ENCODE results near the gene KCNS1. TPM values are rescaled to one million over a fixed set of nuclear protein-coding genes. Genes with fewer than 3 reads are reported as not detected.

Gene KCNS1
- total and polyA plus RNA-seq, 2 of the 8 experiments (the other 6 are each of a cell fraction or from before 2014, with no cell fraction given), result 1.4 to 1.8 TPM

DNA sequence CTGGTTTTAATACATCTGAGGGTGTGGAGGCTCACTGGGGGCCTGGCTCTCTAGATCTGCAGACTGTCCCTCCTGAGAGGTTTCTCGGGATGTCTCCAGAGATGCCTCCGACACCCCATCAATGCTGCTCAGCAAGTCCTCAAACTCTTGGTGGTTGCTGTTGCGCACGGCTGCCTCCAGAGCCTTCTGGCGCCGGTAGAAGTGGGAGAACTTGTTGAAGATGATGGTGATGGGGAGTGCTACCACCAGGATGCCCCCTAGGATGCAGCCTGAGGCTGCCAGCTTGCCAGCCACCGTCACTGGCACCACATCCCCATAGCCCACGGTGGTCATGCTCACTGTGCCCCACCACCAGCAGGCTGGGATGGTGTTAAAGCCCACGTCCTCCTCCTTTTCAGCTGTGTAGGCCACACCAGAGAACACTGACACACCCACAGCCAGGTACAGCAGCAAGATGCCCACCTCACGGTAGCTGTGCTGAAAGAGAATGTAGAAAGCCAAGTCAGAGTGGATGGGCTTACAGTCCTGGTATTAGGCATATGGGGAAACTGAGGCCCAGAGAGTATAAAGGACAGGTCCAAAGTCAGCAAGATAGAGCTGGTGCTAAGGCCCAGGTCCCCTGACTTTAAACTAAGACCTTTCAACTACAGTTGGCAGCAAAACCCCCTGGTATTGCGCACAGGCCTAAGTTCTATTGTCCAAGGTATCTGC, 5.9 kb downstream of the KCNS1 start:
- Histone ChIP-seq H3K4me3 (ENCODE audit: extremely low read depth in 1 of 4, insufficient read depth in 2 of 4, low read depth in 3 of 4, low read length in 4 of 4) (no peak overlapping the region), H3K36me3 (ENCODE audit: control insufficient read depth in 2 of 4, insufficient read depth in 4 of 4, low read length in 3 of 4) (peaks cover 0 to 5% (median 0%) of the 10 kb centered on the region in 4 experiments; a peak in 1 of 8 replicates), H2AK5ac (ENCODE audit: low read depth, low read length) (no peak overlapping the region), H3K4ac (replicated peaks; ENCODE audit: insufficient read length, low read depth, low read length) (no peak overlapping the region), H3K18ac (ENCODE audit: extremely low read depth, low read length) (no peak overlapping the region), H3K27ac (ENCODE audit: low read depth, low read length) (no peak overlapping the region), H2BK20ac (ENCODE audit: low read length) (no peak overlapping the region), H4K91ac (replicated peaks; ENCODE audit: insufficient read length, low read length) (no peak overlapping the region), H2BK5ac (ENCODE audit: low read depth, low read length) (no peak overlapping the region), H3K79me2 (ENCODE audit: control insufficient read depth in 1 of 2, insufficient read depth in 2 of 2, low read length in 2 of 2) (no peaks in the 10 kb centered on the region), H4K5ac (ENCODE audit: insufficient read length, low read depth, low read length) (no peak overlapping the region), H3K4me2 (ENCODE audit: insufficient read depth in 1 of 2, low read depth in 2 of 2, low read length in 2 of 2) (no peak overlapping the region), H3K14ac (ENCODE audit: insufficient read length) (no peak overlapping the region), H3K23ac (ENCODE audit: insufficient read length) (no peak overlapping the region), H3K4me1 (replicated peaks in 1 of 4; ENCODE audit: control insufficient read depth in 3 of 4, insufficient read depth in 4 of 4, low read length in 3 of 4) (peaks cover 0 to 7% (median 2%) of the 10 kb centered on the region in 4 experiments; a peak in 5 of 7 replicates), H2BK12ac (ENCODE audit: low read depth, low read length) (no peak overlapping the region), H3K9ac (replicated peaks in 1 of 4; ENCODE audit: extremely low read depth in 1 of 4, low read depth in 3 of 4, low read length in 3 of 4) (no peak overlapping the region), H2BK15ac (ENCODE audit: low read length) (no peak overlapping the region; the same call in 1 of the 2 replicates), H3K56ac (replicated peaks; ENCODE audit: insufficient read length, low read depth, low read length) (no peak overlapping the region), H4K8ac (ENCODE audit: extremely low read depth, insufficient read depth, low read length) (no peak overlapping the region), H2BK120ac (replicated peaks; ENCODE audit: low read depth, low read length) (no peak overlapping the region), H2AFZ (ENCODE audit: low read length) (no peak overlapping the region), H3K9me3 (ENCODE audit: insufficient read depth in 2 of 2, low read depth in 1 of 2, low read length in 1 of 2) (peaks cover 0 to 8% of the 10 kb centered on the region in 2 experiments; a peak in 2 of 4 replicates), H3K79me1 (ENCODE audit: low read depth, low read length) (no peaks in the 10 kb centered on the region), H3K27me3 (replicated peaks in 1 of 4; ENCODE audit: control insufficient read depth in 3 of 4, extremely low read depth in 1 of 4, insufficient read depth in 3 of 4, low read length in 3 of 4) (peaks cover 5 to 26% (median 20%) of the 10 kb centered on the region in 4 experiments), H4K20me1 (replicated peaks in 1 of 2; ENCODE audit: control insufficient read depth in 1 of 2, insufficient read depth in 2 of 2, low read length in 2 of 2) (peaks cover 3 to 4% of the 10 kb centered on the region in 2 experiments), H3K23me2 (ENCODE audit: low read depth, low read length) (no peaks in the 10 kb centered on the region)
- no peak for TF ChIP-seq GTF2F1 (IDR thresholded peaks at IDR 0.05; ENCODE audit: borderline replicate concordance, low read depth, low read length)
- TF ChIP-seq, protein P1, sequence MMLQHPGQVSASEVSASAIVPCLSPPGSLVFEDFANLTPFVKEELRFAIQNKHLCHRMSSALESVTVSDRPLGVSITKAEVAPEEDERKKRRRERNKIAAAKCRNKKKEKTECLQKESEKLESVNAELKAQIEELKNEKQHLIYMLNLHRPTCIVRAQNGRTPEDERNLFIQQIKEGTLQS (IDR thresholded peaks at IDR 0.05; ENCODE audit: insufficient read depth, low read depth, low read length), result no peak
- TF ChIP-seq RBBP5 (IDR thresholded peaks at IDR 0.05; ENCODE audit: borderline replicate concordance, low read depth, low read length), result no peak
- no peak for TF ChIP-seq RAD21 (IDR thresholded peaks at IDR 0.05 in 1 of 2, conservative IDR thresholded peaks at IDR 0.05 in 1 of 2; ENCODE audit: low read depth in 2 of 2, low read length in 2 of 2)
- no peak for TF ChIP-seq TCF12 (IDR thresholded peaks at IDR 0.05; ENCODE audit: low read depth, low read length)
- TF ChIP-seq GABPA (IDR thresholded peaks at IDR 0.05; ENCODE audit: borderline replicate concordance, insufficient read depth, low read length), result no peak
- TF ChIP-seq CBX8 (IDR thresholded peaks at IDR 0.05; ENCODE audit: borderline replicate concordance, low read depth, low read length), result no peak
- DNase-seq (ENCODE audit: low read depth in 1 of 2, low spot score in 2 of 2) (no peak), FAIRE-seq (no peak)
- ChIA-PET POLR2A (ENCODE audit: partially characterized antibody) (interaction anchor here (0.8 to 1.7 kb wide), 3 partner anchors 20 to 82 kb away, joined by 3 to 6 read pairs (median 4); partner anchors contain the start of gene WFDC5), CTCF (ENCODE audit: partially characterized antibody) (interaction anchor here (0.6 to 17.6 kb wide), 30 partner anchors 8 to 206 kb away, joined by 3 to 233 read pairs (median 8); partner anchors contain the start of gene WFDC5)
- WGBS, 2 experiments (ENCODE audit: extremely low coverage in 1 of 2, insufficient coverage in 1 of 2, insufficient read length in 1 of 2, insufficient replicate concordance in 2 of 2, low coverage in 1 of 2, low lambda C conversion rate in 2 of 2, missing lambda C conversion rate in 1 of 2), result 89% methylated on average over 11 of the region's 11 CpGs; no CpG with 5 or more reads in 1 of the 2 experiments
